HG03135 (cell line): ENCODE measurements around the gene TSPAN15.

Experiments used
- ATAC-seq: cut with Tn5 transposase; IDR thresholded peaks from one replicate; pipeline ENCODE4 v1.9.1; 2021; ENCODE audit warnings: mild to moderate bottlenecking, moderate library complexity; ENCODE audit not compliant: unreplicated experiment

TSPAN15 gene

GRCh38 chr10:69464801-69465401 lies 13.6 kb downstream of the TSPAN15 start:
- ATAC-seq: no peak

- no peak for ATAC-seq
Observed at GRCh38 chr10:69465457-69466157, 14.3 kb downstream of the TSPAN15 start.

GRCh38 chr10:69466158-69466490 lies 14.9 kb downstream of the TSPAN15 start:
- no peak for ATAC-seq

GRCh38 chr10:69466689-69467088 lies 15.4 kb downstream of the TSPAN15 start:
- no peak for ATAC-seq

GRCh38 chr10:69467928-69468750 lies 16.9 kb downstream of the TSPAN15 start:
- ATAC-seq: no peak

GRCh38 chr10:69468751-69469089 lies 17.5 kb downstream of the TSPAN15 start:
- ATAC-seq: no peak

- no peak for ATAC-seq
Observed at GRCh38 chr10:69469976-69470375, 18.7 kb downstream of the TSPAN15 start.

- ATAC-seq: no peak
Observed at GRCh38 chr10:69470463-69471384, 19.5 kb downstream of the TSPAN15 start.

- no peak for ATAC-seq
Observed at GRCh38 chr10:69472142-69472541, 20.9 kb downstream of the TSPAN15 start.

GRCh38 chr10:69472544-69472943 lies 21.3 kb downstream of the TSPAN15 start:
- ATAC-seq: no peak

GRCh38 chr10:69473304-69473990 lies 22.2 kb downstream of the TSPAN15 start:
- no peak for ATAC-seq

GRCh38 chr10:69474742-69475432 lies 23.6 kb downstream of the TSPAN15 start:
- no peak for ATAC-seq

GRCh38 chr10:69475433-69475830 lies 24.2 kb downstream of the TSPAN15 start:
- ATAC-seq: no peak

- ATAC-seq: no peak
Observed at GRCh38 chr10:69477968-69478597, 26.8 kb downstream of the TSPAN15 start.

GRCh38 chr10:69479240-69480067 lies 28.2 kb downstream of the TSPAN15 start:
- ATAC-seq: no peak

GRCh38 chr10:69480068-69480412 lies 28.8 kb downstream of the TSPAN15 start:
- ATAC-seq: no peak

- no peak for ATAC-seq
Observed at GRCh38 chr10:69481305-69481704, 30.0 kb downstream of the TSPAN15 start.

- ATAC-seq: no peak
Observed at GRCh38 chr10:69481811-69482524, 30.7 kb downstream of the TSPAN15 start.
